ENCODE measurements around the gene ECHS1. TPM values are rescaled to one million over a fixed set of nuclear protein-coding genes. Genes with fewer than 3 reads are reported as not detected.

Gene ECHS1
- total and polyA plus RNA-seq, 9 of the 15 experiments (the other 6 are each of a cell fraction or from before 2014, with no cell fraction given) = 16.6 to 100 (median 68.1) TPM

GRCh38 chr10:133353202-133353959 lies 19.8 kb downstream of the ECHS1 start (continued):
- TF ChIP-seq ZBTB40 (IDR thresholded peaks at IDR 0.05) = no peak
- TF ChIP-seq ZBTB40 (CRISPR knock-in tag; IDR thresholded peaks at IDR 0.05) = no peak
- TF ChIP-seq ZBTB1 (CRISPR knock-in tag; IDR thresholded peaks at IDR 0.05; ENCODE audit: borderline replicate concordance, low read depth) = no peak
